ENCODE results near the gene FAS.

- TF ChIP-seq CTCF (conservative IDR thresholded peaks at IDR 0.05; ENCODE audit: low read length) (no peak), EZH2phosphoT487 (IDR thresholded peaks at IDR 0.05; ENCODE audit: borderline replicate concordance, low read depth, low read length) (no peak)
Observed at GRCh38 chr10:88980800-88981199, 9.8 kb upstream of the FAS start.
